CD14-positive monocyte (primary cell): ENCODE data around the gene IFT122. TPM values are rescaled to one million over a fixed set of nuclear protein-coding genes. Genes with fewer than 3 reads are reported as not detected.

ENCODE experiments used
- DNase-seq, 3 donors: peaks; one replicate each; pipeline ENCODE4 v3.0.0-alpha.2; 2011 to 2022
- H2AFZ ChIP-seq: 2 replicates; pipeline ENCODE4 v1.6.0; 2012; ENCODE audit warnings: mild to moderate bottlenecking, low read depth, low read length, inconsistent platforms; ENCODE audit not compliant: insufficient read depth, poor library complexity, severe bottlenecking
- H3K27ac ChIP-seq, 2 donors: 1 replicate in 1 of 2; 2 replicates in 1 of 2; pipeline ENCODE4 v1.5.1; 2012 to 2013; ENCODE audit warnings: low read length in 2 of 2, control low read depth in 1 of 2, inconsistent platforms in 1 of 2, low read depth in 1 of 2, mild to moderate bottlenecking in 1 of 2
- H3K27me3 ChIP-seq, 2 donors: one replicate each; pipeline versions ENCODE4 v1.6.0 to v1.6.1; 2011 to 2013; ENCODE audit warnings: low read length in 2 of 2; ENCODE audit not compliant: control insufficient read depth in 2 of 2, insufficient read depth in 2 of 2
- H3K36me3 ChIP-seq, 2 donors: replicated peaks in 1 of 2; 1 replicate in 1 of 2; 2 replicates in 1 of 2; pipeline versions ENCODE4 v1.5.1 to v1.6.1; 2012 to 2013; ENCODE audit warnings: low read length in 2 of 2, control low read depth in 1 of 2, inconsistent platforms in 1 of 2, mild to moderate bottlenecking in 1 of 2; ENCODE audit not compliant: insufficient read depth in 2 of 2, control insufficient read depth in 1 of 2
- H3K4me1 ChIP-seq, 2 donors: 1 replicate in 1 of 2; 2 replicates in 1 of 2; pipeline versions ENCODE4 v1.5.1 to v1.6.1; 2012 to 2013; ENCODE audit warnings: low read length in 2 of 2, control low read depth in 1 of 2, inconsistent platforms in 1 of 2, mild to moderate bottlenecking in 1 of 2, moderate library complexity in 1 of 2; ENCODE audit not compliant: insufficient read depth in 2 of 2, control insufficient read depth in 1 of 2
- H3K4me2 ChIP-seq: replicated peaks from 2 replicates; pipeline ENCODE3; 2012; ENCODE audit warnings: low read length, moderate library complexity, mild to moderate bottlenecking; ENCODE audit not compliant: poor library complexity, severe bottlenecking; ENCODE audit errors: extremely low read depth
- H3K4me3 ChIP-seq, 3 experiments: fragments of 200-600 bp in 1 of 3; sonication (generic) in 1 of 3; replicated peaks in 1 of 3; 1 replicate in 2 of 3; 2 replicates in 1 of 3; pipeline ENCODE4 v1.5.1; 2011 to 2013; ENCODE audit warnings: low read length in 3 of 3, mild to moderate bottlenecking in 3 of 3, control low read depth in 2 of 3, low read depth in 2 of 3, inconsistent platforms in 1 of 3, moderate library complexity in 1 of 3
- H3K79me2 ChIP-seq: 2 replicates; pipeline ENCODE4 v1.6.0; 2012; ENCODE audit warnings: mild to moderate bottlenecking, control low read depth, inconsistent platforms, low read length, moderate library complexity; ENCODE audit not compliant: insufficient read depth
- H3K9ac ChIP-seq: 2 replicates; pipeline ENCODE4 v1.6.0; 2017; ENCODE audit warnings: low read length, mild to moderate bottlenecking; ENCODE audit not compliant: insufficient read depth, poor library complexity, severe bottlenecking
- H3K9me3 ChIP-seq, 2 donors: replicated peaks in 1 of 2; 1 replicate in 1 of 2; 2 replicates in 1 of 2; pipeline versions ENCODE4 v1.5.1 to v1.6.1; 2012 to 2013; ENCODE audit warnings: low read length in 2 of 2, control low read depth in 1 of 2; ENCODE audit not compliant: control insufficient read depth in 1 of 2, insufficient read depth in 1 of 2
- H4K20me1 ChIP-seq: 2 replicates; pipeline ENCODE4 v1.6.0; 2012; ENCODE audit warnings: mild to moderate bottlenecking, low read length, control low read depth, moderate library complexity; ENCODE audit not compliant: insufficient read depth
- H3K27ac Mint-ChIP-seq, 7 donors: one replicate each; pipeline ENCODE4 v1.8.0; 2020; ENCODE audit warnings: mild to moderate bottlenecking in 7 of 7, mixed read lengths in 7 of 7, moderate library complexity in 6 of 7, inconsistent platforms in 2 of 7
- H3K27me3 Mint-ChIP-seq, 3 donors: one replicate each; pipeline ENCODE4 v1.8.0; 2021 to 2022; ENCODE audit warnings: low read depth in 3 of 3, mild to moderate bottlenecking in 3 of 3, mixed read lengths in 3 of 3, moderate library complexity in 3 of 3, inconsistent platforms in 1 of 3
- H3K36me3 Mint-ChIP-seq, 2 donors: one replicate each; pipeline ENCODE4 v1.8.0; 2020; ENCODE audit warnings: mixed read lengths in 2 of 2, inconsistent platforms in 1 of 2, mild to moderate bottlenecking in 1 of 2
- H3K4me1 Mint-ChIP-seq: one replicate; pipeline ENCODE4 v1.8.0; 2020; ENCODE audit warnings: mild to moderate bottlenecking, mixed read lengths
- H3K4me3 Mint-ChIP-seq, 2 donors: one replicate each; pipeline ENCODE4 v1.8.0; 2020; ENCODE audit warnings: mild to moderate bottlenecking in 2 of 2, mixed read lengths in 2 of 2, moderate library complexity in 1 of 2
- H3K9me3 Mint-ChIP-seq, 7 donors: one replicate each; pipeline ENCODE4 v1.8.0; 2020 to 2022; ENCODE audit warnings: mixed read lengths in 7 of 7, mild to moderate bottlenecking in 6 of 7, moderate library complexity in 6 of 7, inconsistent platforms in 2 of 7
- WGBS: methylation state at CpG from one replicate; pipeline ENCODE4 v1.1.5; 2013; ENCODE audit warnings: missing lambda C conversion rate; ENCODE audit not compliant: insufficient coverage; 5-methylcytosine and 5-hydroxymethylcytosine counted together
- intact Hi-C, 2 donors: fragments of 100-400 bp; cut with micrococcal nuclease; formaldehyde crosslinking; loops; one replicate each; pipeline versions ENCODE4 v1.15.0 to v1.15.1; 2023
- polyA plus RNA-seq, 3 donors: library from polyadenylated mRNA; depleted of rRNA in 1 of 3; unstranded in 2 of 3; stranded (reverse) in 1 of 3; fragments of 300-500 nt in 2 of 3; fragments of >200 nt in 1 of 3; fragmentation: Illumina TruSeq in 2 of 3; gene quantifications; 1 replicate in 2 of 3; 2 replicates in 1 of 3; pipeline ENCODE4 v1.2.3, GENCODE V29; 2012 to 2021
- TF ChIP-seq, protein P1 (sequence below): fragments of 200-600 bp; IDR thresholded peaks from one replicate; pipeline ENCODE4 v1.8.0; 2022; ENCODE audit warnings: antibody characterized with exemption, mild to moderate bottlenecking

Gene IFT122
- polyA plus RNA-seq, 3 donors = 3.3 to 12.2 (median 3.6) TPM

DNA sequence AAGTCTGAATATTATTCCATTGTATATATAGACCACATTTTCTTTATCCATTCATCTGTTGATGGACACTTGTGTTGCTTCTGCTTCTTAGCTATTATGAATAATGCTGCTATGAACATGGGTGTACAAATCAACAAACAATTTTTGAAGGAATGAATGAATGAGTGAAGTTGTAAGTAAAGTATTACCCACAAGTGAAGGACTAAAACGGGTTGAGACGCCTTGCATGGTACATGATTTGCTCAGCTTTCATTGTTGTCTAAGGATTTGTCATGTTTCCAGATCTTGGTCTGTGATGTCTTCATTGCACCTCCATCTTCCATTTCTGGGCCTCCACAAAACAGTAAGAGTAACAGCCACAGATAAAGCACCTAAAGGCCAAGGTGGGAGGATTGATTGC, 20.5 kb downstream of the IFT122 start:
- Mint-ChIP-seq H3K4me3 (no peak overlapping the region), H3K9me3 (peaks cover 0 to 6% (median 0%) of the 10 kb centered on the region in 7 donors), H3K4me1 (no peaks in the 10 kb centered on the region), H3K36me3 (peaks cover 38 to 53% of the 10 kb centered on the region in 2 donors), H3K27me3 (peaks cover 0 to 2% (median 0%) of the 10 kb centered on the region in 3 donors), H3K27ac (peak overlapping the region in 1 of 7 donors; percentile 75)
- Histone ChIP-seq H3K4me3 (no peak overlapping the region), H3K9me3 (no peaks in the 10 kb centered on the region), H3K36me3 (peaks cover 0 to 60% of the 10 kb centered on the region in 2 donors), H3K4me1 (no peaks in the 10 kb centered on the region), H3K9ac (no peak overlapping the region), H4K20me1 (no peaks in the 10 kb centered on the region), H3K27ac (no peak overlapping the region), H3K4me2 (no peak overlapping the region), H3K79me2 (no peaks in the 10 kb centered on the region), H3K27me3 (no peaks in the 10 kb centered on the region), H2AFZ (no peak overlapping the region)
- WGBS = no CpG with 5 or more reads among the region's 2 CpGs
- intact Hi-C loops = no loop called here
- TF ChIP-seq, protein P1, sequence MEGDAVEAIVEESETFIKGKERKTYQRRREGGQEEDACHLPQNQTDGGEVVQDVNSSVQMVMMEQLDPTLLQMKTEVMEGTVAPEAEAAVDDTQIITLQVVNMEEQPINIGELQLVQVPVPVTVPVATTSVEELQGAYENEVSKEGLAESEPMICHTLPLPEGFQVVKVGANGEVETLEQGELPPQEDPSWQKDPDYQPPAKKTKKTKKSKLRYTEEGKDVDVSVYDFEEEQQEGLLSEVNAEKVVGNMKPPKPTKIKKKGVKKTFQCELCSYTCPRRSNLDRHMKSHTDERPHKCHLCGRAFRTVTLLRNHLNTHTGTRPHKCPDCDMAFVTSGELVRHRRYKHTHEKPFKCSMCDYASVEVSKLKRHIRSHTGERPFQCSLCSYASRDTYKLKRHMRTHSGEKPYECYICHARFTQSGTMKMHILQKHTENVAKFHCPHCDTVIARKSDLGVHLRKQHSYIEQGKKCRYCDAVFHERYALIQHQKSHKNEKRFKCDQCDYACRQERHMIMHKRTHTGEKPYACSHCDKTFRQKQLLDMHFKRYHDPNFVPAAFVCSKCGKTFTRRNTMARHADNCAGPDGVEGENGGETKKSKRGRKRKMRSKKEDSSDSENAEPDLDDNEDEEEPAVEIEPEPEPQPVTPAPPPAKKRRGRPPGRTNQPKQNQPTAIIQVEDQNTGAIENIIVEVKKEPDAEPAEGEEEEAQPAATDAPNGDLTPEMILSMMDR = no peak
- DNase-seq = no peak

DNA sequence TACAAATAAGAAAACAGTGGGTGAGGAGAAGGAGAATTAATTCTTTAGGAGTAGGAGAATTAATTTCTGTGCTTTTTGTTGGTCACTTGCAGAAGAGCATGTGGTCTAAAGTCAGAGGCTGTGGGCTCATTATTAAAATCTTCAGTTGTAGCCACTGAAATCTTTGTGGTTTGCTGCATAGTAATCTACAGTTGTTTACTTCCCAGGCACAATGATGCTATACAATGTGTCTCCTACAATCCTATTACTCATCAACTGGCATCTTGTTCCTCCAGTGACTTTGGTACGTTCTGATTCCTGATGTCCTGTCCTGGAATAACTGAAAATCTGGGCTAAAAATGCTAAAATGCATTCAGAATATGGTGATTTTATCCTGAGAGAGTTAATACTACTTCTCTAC, 21.0 kb downstream of the IFT122 start:
- TF ChIP-seq, protein P1 = no peak
- no CpG with 5 or more reads among the region's 1 CpG for WGBS
- Mint-ChIP-seq H3K27me3 (peaks cover 0 to 2% (median 0%) of the 10 kb centered on the region in 3 donors), H3K4me1 (no peaks in the 10 kb centered on the region), H3K27ac (no peak overlapping the region), H3K9me3 (peaks cover 0 to 6% (median 0%) of the 10 kb centered on the region in 7 donors), H3K4me3 (no peak overlapping the region), H3K36me3 (peaks cover 35 to 51% of the 10 kb centered on the region in 2 donors)
- Histone ChIP-seq H3K27me3 (no peaks in the 10 kb centered on the region), H3K36me3 (peaks cover 0 to 56% of the 10 kb centered on the region in 2 donors), H2AFZ (no peak overlapping the region), H3K79me2 (no peaks in the 10 kb centered on the region), H3K27ac (no peak overlapping the region), H3K4me1 (no peaks in the 10 kb centered on the region), H3K4me2 (no peak overlapping the region), H3K9me3 (no peaks in the 10 kb centered on the region), H3K9ac (no peak overlapping the region), H4K20me1 (no peaks in the 10 kb centered on the region), H3K4me3 (no peak overlapping the region)
- intact Hi-C loops = no loop called here
- no peak for DNase-seq
